CD14-positive monocyte (primary cell): ENCODE measurements around the gene TMEM107. TPM values are rescaled to one million over a fixed set of nuclear protein-coding genes. Genes with fewer than 3 reads are reported as not detected.

Experiments used
- DNase-seq, 3 donors: peaks; one replicate each; pipeline ENCODE4 v3.0.0-alpha.2; 2011 to 2022
- H2AFZ ChIP-seq: 2 replicates; pipeline ENCODE4 v1.6.0; 2012; ENCODE audit warnings: mild to moderate bottlenecking, low read depth, low read length, inconsistent platforms; ENCODE audit not compliant: insufficient read depth, poor library complexity, severe bottlenecking
- H3K27ac ChIP-seq, 2 donors: 1 replicate in 1 of 2; 2 replicates in 1 of 2; pipeline ENCODE4 v1.5.1; 2012 to 2013; ENCODE audit warnings: low read length in 2 of 2, control low read depth in 1 of 2, inconsistent platforms in 1 of 2, low read depth in 1 of 2, mild to moderate bottlenecking in 1 of 2
- H3K27me3 ChIP-seq, 2 donors: one replicate each; pipeline versions ENCODE4 v1.6.0 to v1.6.1; 2011 to 2013; ENCODE audit warnings: low read length in 2 of 2; ENCODE audit not compliant: control insufficient read depth in 2 of 2, insufficient read depth in 2 of 2
- H3K36me3 ChIP-seq, 2 donors: replicated peaks in 1 of 2; 1 replicate in 1 of 2; 2 replicates in 1 of 2; pipeline versions ENCODE4 v1.5.1 to v1.6.1; 2012 to 2013; ENCODE audit warnings: low read length in 2 of 2, control low read depth in 1 of 2, inconsistent platforms in 1 of 2, mild to moderate bottlenecking in 1 of 2; ENCODE audit not compliant: insufficient read depth in 2 of 2, control insufficient read depth in 1 of 2
- H3K4me1 ChIP-seq, 2 donors: 1 replicate in 1 of 2; 2 replicates in 1 of 2; pipeline versions ENCODE4 v1.5.1 to v1.6.1; 2012 to 2013; ENCODE audit warnings: low read length in 2 of 2, control low read depth in 1 of 2, inconsistent platforms in 1 of 2, mild to moderate bottlenecking in 1 of 2, moderate library complexity in 1 of 2; ENCODE audit not compliant: insufficient read depth in 2 of 2, control insufficient read depth in 1 of 2
- H3K4me2 ChIP-seq: replicated peaks from 2 replicates; pipeline ENCODE3; 2012; ENCODE audit warnings: low read length, moderate library complexity, mild to moderate bottlenecking; ENCODE audit not compliant: poor library complexity, severe bottlenecking; ENCODE audit errors: extremely low read depth
- H3K4me3 ChIP-seq, 3 experiments: fragments of 200-600 bp in 1 of 3; sonication (generic) in 1 of 3; replicated peaks in 1 of 3; 1 replicate in 2 of 3; 2 replicates in 1 of 3; pipeline ENCODE4 v1.5.1; 2011 to 2013; ENCODE audit warnings: low read length in 3 of 3, mild to moderate bottlenecking in 3 of 3, control low read depth in 2 of 3, low read depth in 2 of 3, inconsistent platforms in 1 of 3, moderate library complexity in 1 of 3
- H3K79me2 ChIP-seq: 2 replicates; pipeline ENCODE4 v1.6.0; 2012; ENCODE audit warnings: mild to moderate bottlenecking, control low read depth, inconsistent platforms, low read length, moderate library complexity; ENCODE audit not compliant: insufficient read depth
- H3K9ac ChIP-seq: 2 replicates; pipeline ENCODE4 v1.6.0; 2017; ENCODE audit warnings: low read length, mild to moderate bottlenecking; ENCODE audit not compliant: insufficient read depth, poor library complexity, severe bottlenecking
- H3K9me3 ChIP-seq, 2 donors: replicated peaks in 1 of 2; 1 replicate in 1 of 2; 2 replicates in 1 of 2; pipeline versions ENCODE4 v1.5.1 to v1.6.1; 2012 to 2013; ENCODE audit warnings: low read length in 2 of 2, control low read depth in 1 of 2; ENCODE audit not compliant: control insufficient read depth in 1 of 2, insufficient read depth in 1 of 2
- H4K20me1 ChIP-seq: 2 replicates; pipeline ENCODE4 v1.6.0; 2012; ENCODE audit warnings: mild to moderate bottlenecking, low read length, control low read depth, moderate library complexity; ENCODE audit not compliant: insufficient read depth
- H3K27ac Mint-ChIP-seq, 7 donors: one replicate each; pipeline ENCODE4 v1.8.0; 2020; ENCODE audit warnings: mild to moderate bottlenecking in 7 of 7, mixed read lengths in 7 of 7, moderate library complexity in 6 of 7, inconsistent platforms in 2 of 7
- H3K27me3 Mint-ChIP-seq, 3 donors: one replicate each; pipeline ENCODE4 v1.8.0; 2021 to 2022; ENCODE audit warnings: low read depth in 3 of 3, mild to moderate bottlenecking in 3 of 3, mixed read lengths in 3 of 3, moderate library complexity in 3 of 3, inconsistent platforms in 1 of 3
- H3K36me3 Mint-ChIP-seq, 2 donors: one replicate each; pipeline ENCODE4 v1.8.0; 2020; ENCODE audit warnings: mixed read lengths in 2 of 2, inconsistent platforms in 1 of 2, mild to moderate bottlenecking in 1 of 2
- H3K4me1 Mint-ChIP-seq: one replicate; pipeline ENCODE4 v1.8.0; 2020; ENCODE audit warnings: mild to moderate bottlenecking, mixed read lengths
- H3K4me3 Mint-ChIP-seq, 2 donors: one replicate each; pipeline ENCODE4 v1.8.0; 2020; ENCODE audit warnings: mild to moderate bottlenecking in 2 of 2, mixed read lengths in 2 of 2, moderate library complexity in 1 of 2
- H3K9me3 Mint-ChIP-seq, 7 donors: one replicate each; pipeline ENCODE4 v1.8.0; 2020 to 2022; ENCODE audit warnings: mixed read lengths in 7 of 7, mild to moderate bottlenecking in 6 of 7, moderate library complexity in 6 of 7, inconsistent platforms in 2 of 7
- WGBS: methylation state at CpG from one replicate; pipeline ENCODE4 v1.1.5; 2013; ENCODE audit warnings: missing lambda C conversion rate; ENCODE audit not compliant: insufficient coverage; 5-methylcytosine and 5-hydroxymethylcytosine counted together
- intact Hi-C, 2 donors: fragments of 100-400 bp; cut with micrococcal nuclease; formaldehyde crosslinking; loops; one replicate each; pipeline versions ENCODE4 v1.15.0 to v1.15.1; 2023
- polyA plus RNA-seq, 3 donors: library from polyadenylated mRNA; depleted of rRNA in 1 of 3; unstranded in 2 of 3; stranded (reverse) in 1 of 3; fragments of 300-500 nt in 2 of 3; fragments of >200 nt in 1 of 3; fragmentation: Illumina TruSeq in 2 of 3; gene quantifications; 1 replicate in 2 of 3; 2 replicates in 1 of 3; pipeline ENCODE4 v1.2.3, GENCODE V29; 2012 to 2021
- TF ChIP-seq, protein P1 (sequence below): fragments of 200-600 bp; IDR thresholded peaks from one replicate; pipeline ENCODE4 v1.8.0; 2022; ENCODE audit warnings: antibody characterized with exemption, mild to moderate bottlenecking

Gene TMEM107
- polyA plus RNA-seq, 3 donors: 20.5 to 37.4 (median 31.4) TPM

DNA sequence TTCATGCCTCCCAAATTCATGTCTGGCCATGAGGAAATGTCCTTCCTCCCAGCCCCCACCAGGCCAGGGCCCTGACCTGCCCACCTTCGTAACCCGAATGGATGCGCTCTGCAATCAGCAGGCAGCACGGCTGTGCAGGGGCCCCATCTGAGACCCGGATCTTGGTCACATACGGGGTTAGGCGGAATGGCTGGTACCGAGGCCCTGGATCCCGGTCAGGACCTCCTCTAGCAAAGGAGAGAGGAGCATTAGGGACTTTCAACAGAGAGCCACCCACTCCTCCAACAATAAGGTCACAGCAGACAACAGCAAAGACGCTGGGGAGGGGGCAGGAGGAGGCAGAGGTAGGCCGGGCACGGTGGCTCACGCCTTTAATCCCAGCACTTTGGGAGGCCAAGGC lies 27.6 kb downstream of the TMEM107 start:
- no peak overlapping the region for H3K27ac ChIP-seq
- H3K9ac ChIP-seq: no peak overlapping the region
- WGBS: no CpG with 5 or more reads among the region's 13 CpGs
- no peak overlapping the region for H3K4me3 ChIP-seq
- H3K79me2 ChIP-seq: peaks cover 19% of the 10 kb centered on the region
- no peak overlapping the region for H3K4me2 ChIP-seq
- H3K27me3 ChIP-seq: no peaks in the 10 kb centered on the region
- H3K9me3 ChIP-seq: no peaks in the 10 kb centered on the region
- no peak overlapping the region for H2AFZ ChIP-seq
- peaks cover 0 to 14% (median 0%) of the 10 kb centered on the region in 3 donors for H3K27me3 Mint-ChIP-seq
- peaks cover 27% of the 10 kb centered on the region for H3K4me1 Mint-ChIP-seq
- intact Hi-C loops: loop anchor here in 1 of 2 donors (1.0 kb wide), 1 partner anchor 9 kb away; no protein-coding TSS in a partner anchor
- H3K9me3 Mint-ChIP-seq: peaks cover 0 to 4% (median 0%) of the 10 kb centered on the region in 7 donors
- no peak overlapping the region for H3K4me3 Mint-ChIP-seq
- TF ChIP-seq, protein P1, sequence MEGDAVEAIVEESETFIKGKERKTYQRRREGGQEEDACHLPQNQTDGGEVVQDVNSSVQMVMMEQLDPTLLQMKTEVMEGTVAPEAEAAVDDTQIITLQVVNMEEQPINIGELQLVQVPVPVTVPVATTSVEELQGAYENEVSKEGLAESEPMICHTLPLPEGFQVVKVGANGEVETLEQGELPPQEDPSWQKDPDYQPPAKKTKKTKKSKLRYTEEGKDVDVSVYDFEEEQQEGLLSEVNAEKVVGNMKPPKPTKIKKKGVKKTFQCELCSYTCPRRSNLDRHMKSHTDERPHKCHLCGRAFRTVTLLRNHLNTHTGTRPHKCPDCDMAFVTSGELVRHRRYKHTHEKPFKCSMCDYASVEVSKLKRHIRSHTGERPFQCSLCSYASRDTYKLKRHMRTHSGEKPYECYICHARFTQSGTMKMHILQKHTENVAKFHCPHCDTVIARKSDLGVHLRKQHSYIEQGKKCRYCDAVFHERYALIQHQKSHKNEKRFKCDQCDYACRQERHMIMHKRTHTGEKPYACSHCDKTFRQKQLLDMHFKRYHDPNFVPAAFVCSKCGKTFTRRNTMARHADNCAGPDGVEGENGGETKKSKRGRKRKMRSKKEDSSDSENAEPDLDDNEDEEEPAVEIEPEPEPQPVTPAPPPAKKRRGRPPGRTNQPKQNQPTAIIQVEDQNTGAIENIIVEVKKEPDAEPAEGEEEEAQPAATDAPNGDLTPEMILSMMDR: no peak
- H3K36me3 Mint-ChIP-seq: peaks cover 68 to 77% of the 10 kb centered on the region in 2 donors
- peaks cover 21 to 36% of the 10 kb centered on the region in 2 donors for H3K4me1 ChIP-seq
- no peak for DNase-seq
- peak overlapping the region in 1 of 7 donors; percentile 35 for H3K27ac Mint-ChIP-seq
- peaks cover 67 to 72% of the 10 kb centered on the region in 2 donors for H3K36me3 ChIP-seq
- H4K20me1 ChIP-seq: peaks cover 96% of the 10 kb centered on the region

GRCh38 chr17:8147805-8148404 lies 28.3 kb downstream of the TMEM107 start:
- Histone ChIP-seq H3K4me3 (no peak overlapping the region), H3K27ac (no peak overlapping the region), H3K9me3 (no peaks in the 10 kb centered on the region), H3K4me2 (no peak overlapping the region), H3K4me1 (peaks cover 14 to 29% of the 10 kb centered on the region in 2 donors), H4K20me1 (peaks cover 96% of the 10 kb centered on the region), H3K36me3 (peaks cover 72 to 79% of the 10 kb centered on the region in 2 donors), H3K27me3 (no peaks in the 10 kb centered on the region), H3K9ac (no peak overlapping the region), H3K79me2 (peaks cover 19% of the 10 kb centered on the region), H2AFZ (no peak overlapping the region)
- Mint-ChIP-seq H3K36me3 (peaks cover 67 to 79% of the 10 kb centered on the region in 2 donors), H3K9me3 (no peaks in the 10 kb centered on the region), H3K4me1 (peaks cover 20% of the 10 kb centered on the region), H3K27me3 (peaks cover 0 to 14% (median 0%) of the 10 kb centered on the region in 3 donors), H3K27ac (peak overlapping the region in 1 of 7 donors; percentile 35), H3K4me3 (no peak overlapping the region)
- no peak for DNase-seq
- 95% methylated on average over 12 of the region's 13 CpGs for WGBS
- intact Hi-C loops: loop anchor here in 1 of 2 donors (1.0 kb wide), 1 partner anchor 9 kb away; no protein-coding TSS in a partner anchor
- TF ChIP-seq, protein P1: no peak
